Endothelial cell of umbilical vein (primary cell): ENCODE results near the gene CLEC17A. TPM values are rescaled to one million over a fixed set of nuclear protein-coding genes. Genes with fewer than 3 reads are reported as not detected.

Source experiments
- BruUV-seq: library from RNA; stranded (reverse); fragments of 400-500 nt; replicated peaks from 2 replicates; lab custom pipeline; 2021; lab: Mats Ljungman, UMichigan
- CTCF ChIA-PET: fragments of 300-600, 350-600 bp; sonication (Branson Sonifier 250); formaldehyde crosslinking; loops from one replicate; lab custom pipeline; 2021; ENCODE audit warnings: antibody characterized with exemption, inconsistent platforms; lab: Charles Lee
- POLR2A ChIA-PET: fragments of 300-600, 350-600 bp; sonication (Branson Sonifier 250); formaldehyde crosslinking; loops from one replicate; lab custom pipeline; 2021; ENCODE audit warnings: antibody characterized with exemption, inconsistent platforms; lab: Charles Lee
- DNase-seq: peaks from one replicate; pipeline ENCODE4 v3.0.0-alpha.2; 2011; ENCODE audit warnings: low read depth, low spot score
- FAIRE-seq: peaks from 2 replicates; lab custom pipeline; 2011; peaks lifted over from hg19 to GRCh38; lab: Jason Lieb, UNC
- H2AFZ ChIP-seq: 2 replicates; pipeline ENCODE4 v1.6.0; 2012; ENCODE audit warnings: low read depth, low read length, control low read depth, inconsistent platforms
- H3K27ac ChIP-seq: 2 replicates; pipeline ENCODE4 v1.5.1; 2011; ENCODE audit warnings: low read depth, mild to moderate bottlenecking, control low read depth, low read length, moderate library complexity; ENCODE audit not compliant: insufficient read depth
- H3K27me3 ChIP-seq, 2 experiments: 2 replicates each; pipeline versions ENCODE4 v1.6.0 to v1.6.1; 2011; ENCODE audit warnings: low read length in 2 of 2, mixed read lengths in 1 of 2; ENCODE audit not compliant: control insufficient read depth in 2 of 2, insufficient read depth in 2 of 2
- H3K36me3 ChIP-seq, 2 experiments: 2 replicates in 1 of 2; 3 replicates in 1 of 2; pipeline ENCODE4 v1.5.1; 2011; ENCODE audit warnings: low read length in 2 of 2, mild to moderate bottlenecking in 1 of 2, moderate library complexity in 1 of 2; ENCODE audit not compliant: control insufficient read depth in 2 of 2, insufficient read depth in 2 of 2; ENCODE audit errors: extremely low read depth in 1 of 2
- H3K4me1 ChIP-seq: 3 replicates; pipeline ENCODE4 v1.5.1; 2011; ENCODE audit warnings: mild to moderate bottlenecking, low read length; ENCODE audit not compliant: control insufficient read depth, insufficient read depth; ENCODE audit errors: extremely low read depth
- H3K4me2 ChIP-seq: 2 replicates; pipeline ENCODE4 v1.6.1; 2011; ENCODE audit warnings: low read length, control low read depth, mixed read lengths; ENCODE audit not compliant: insufficient read depth
- H3K4me3 ChIP-seq, 3 experiments: fragments of 200-600 bp in 1 of 3; sonication (generic), shearing (Covaris generic) in 1 of 3; replicated peaks in 1 of 3; 2 replicates each; pipeline ENCODE4 v1.5.1; 2011 to 2016; ENCODE audit warnings: control low read depth in 3 of 3, low read length in 3 of 3, mild to moderate bottlenecking in 2 of 3, inconsistent platforms in 1 of 3, low read depth in 1 of 3, moderate library complexity in 1 of 3; ENCODE audit not compliant: insufficient read depth in 1 of 3
- H3K79me2 ChIP-seq: 2 replicates; pipeline ENCODE4 v1.6.0; 2012; ENCODE audit warnings: low read length, inconsistent platforms; ENCODE audit not compliant: control insufficient read depth, insufficient read depth
- H3K9ac ChIP-seq: replicated peaks from 2 replicates; pipeline ENCODE3; 2011; ENCODE audit warnings: low read length, control low read depth; ENCODE audit not compliant: insufficient read depth; ENCODE audit errors: extremely low read depth
- H3K9me1 ChIP-seq: replicated peaks from 3 replicates; pipeline ENCODE4 v1.6.0; 2011; ENCODE audit warnings: mild to moderate bottlenecking, low read length; ENCODE audit not compliant: control insufficient read depth, insufficient read depth; ENCODE audit errors: extremely low read depth
- H3K9me3 ChIP-seq: replicated peaks from 2 replicates; pipeline ENCODE4 v1.5.1; 2012; ENCODE audit warnings: low read length, inconsistent platforms; ENCODE audit not compliant: control insufficient read depth, insufficient read depth
- H4K20me1 ChIP-seq: replicated peaks from 2 replicates; pipeline ENCODE3; 2011; ENCODE audit warnings: mild to moderate bottlenecking, low read length; ENCODE audit not compliant: control insufficient read depth, insufficient read depth; ENCODE audit errors: extremely low read depth
- FOS ChIP-seq: IDR thresholded peaks from 2 replicates; pipeline ENCODE4 v1.6.1; 2011; ENCODE audit warnings: mild to moderate bottlenecking, low read length, moderate library complexity, borderline replicate concordance; ENCODE audit not compliant: insufficient read depth
- JUN ChIP-seq: IDR thresholded peaks from 2 replicates; pipeline ENCODE4 v1.6.1; 2011; ENCODE audit warnings: borderline replicate concordance, low read depth; ENCODE audit not compliant: insufficient read length, insufficient read depth
- MYC ChIP-seq: IDR thresholded peaks from one replicate; pipeline ENCODE4 v1.6.1; 2011; ENCODE audit warnings: mild to moderate bottlenecking, low read depth, low read length
- POLR2AphosphoS5 ChIP-seq: IDR thresholded peaks from 2 replicates; pipeline ENCODE4 v1.6.1; 2012; ENCODE audit warnings: low read depth, mild to moderate bottlenecking, control low read depth, low read length, moderate library complexity; ENCODE audit not compliant: insufficient read depth
- dilution Hi-C: fragments of 300-500 bp; cut with MboI; formaldehyde crosslinking; loops from one replicate; pipeline ENCODE4 v1.15.0; 2019; ENCODE audit warnings: low sequenced_read_pairs; ENCODE audit not compliant: extremely low pct_ligation_motif_present
- intact Hi-C: fragments of 100-400 bp; cut with micrococcal nuclease; formaldehyde crosslinking; loops from one replicate; pipeline ENCODE4 v1.10.0; 2022
- polyA plus RNA-seq, 4 experiments: library from polyadenylated mRNA; depleted of rRNA in 3 of 4; stranded (reverse) in 3 of 4; unstranded in 1 of 4; fragments of >200 nt; gene quantifications; 2 replicates each; pipeline versions ENCODE4 v1.2.1 to v1.2.3, GENCODE V29; 2011 to 2012; ENCODE audit warnings: missing spikeins in 1 of 4
- total RNA-seq: library from RNA; stranded (reverse); gene quantifications from 2 replicates; pipeline ENCODE4 v1.2.3, GENCODE V29; 2021
- TF ChIP-seq, protein P1 (sequence below): IDR thresholded peaks from 2 replicates; pipeline ENCODE4 v1.6.1; 2011; ENCODE audit not compliant: insufficient read depth, insufficient read length
- TF ChIP-seq, protein P2 (sequence below), 2 donors: IDR thresholded peaks; 1 replicate in 1 of 2; 2 replicates in 1 of 2; pipeline ENCODE4 v1.5.1; 2011; ENCODE audit warnings: low read length in 2 of 2, mild to moderate bottlenecking in 2 of 2, moderate library complexity in 2 of 2, control low read depth in 1 of 2, inconsistent platforms in 1 of 2, low read depth in 1 of 2; ENCODE audit not compliant: insufficient read depth in 1 of 2; ENCODE audit errors: extremely low read depth in 1 of 2

Gene CLEC17A
- total and polyA plus RNA-seq, 2 donors (not counting 3 experiments of a cell fraction or from before 2014, with no cell fraction given), result 0.07 TPM; not detected in 1

DNA sequence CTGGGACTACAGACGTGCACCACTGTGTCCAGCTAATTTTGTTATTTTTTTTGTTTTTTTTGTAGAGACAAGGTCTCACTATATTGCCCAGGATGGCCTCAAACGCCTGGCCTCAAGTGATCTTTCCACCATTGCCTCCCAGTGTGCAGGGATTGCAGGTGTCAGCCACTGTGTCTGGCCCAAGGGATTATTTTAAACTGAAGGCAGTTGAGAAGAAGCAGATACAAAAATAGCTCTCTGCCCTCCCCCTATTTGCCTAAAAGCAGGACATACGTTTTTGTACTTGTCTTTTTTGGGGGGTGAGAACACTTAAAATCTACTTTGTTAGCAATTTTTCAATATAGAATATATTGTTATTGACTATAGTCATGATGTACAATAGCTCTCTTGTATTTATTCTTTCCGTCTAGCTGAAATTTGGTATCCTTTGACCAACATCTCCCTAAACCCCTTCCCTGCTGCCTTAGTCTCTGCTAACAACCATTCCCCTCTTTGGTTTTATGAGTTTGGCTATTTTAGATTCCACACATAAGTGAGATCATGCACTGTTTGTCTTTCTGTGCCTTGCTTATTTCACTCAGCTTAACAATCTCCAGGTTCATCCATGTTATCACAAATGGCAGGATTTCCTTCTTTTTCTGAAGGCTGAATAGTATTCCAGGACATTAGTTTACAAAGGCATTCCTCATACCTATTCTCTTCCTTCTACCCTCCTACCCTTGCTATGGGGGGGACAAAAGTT lies 56.8 kb downstream of the CLEC17A start:
- CTCF ChIA-PET, result no interaction called here
- Histone ChIP-seq H3K9ac (no peak overlapping the region), H3K4me1 (no peaks in the 10 kb centered on the region), H3K4me3 (no peak overlapping the region), H3K4me2 (no peak overlapping the region), H4K20me1 (no peaks in the 10 kb centered on the region), H2AFZ (no peak overlapping the region), H3K27me3 (no peaks in the 10 kb centered on the region), H3K9me1 (no peaks in the 10 kb centered on the region), H3K79me2 (no peaks in the 10 kb centered on the region), H3K36me3 (no peaks in the 10 kb centered on the region), H3K27ac (no peak overlapping the region), H3K9me3 (peaks cover 3% of the 10 kb centered on the region)
- FAIRE-seq (no peak), DNase-seq (no peak)
- TF ChIP-seq MYC, result no peak
- TF ChIP-seq, protein P1, sequence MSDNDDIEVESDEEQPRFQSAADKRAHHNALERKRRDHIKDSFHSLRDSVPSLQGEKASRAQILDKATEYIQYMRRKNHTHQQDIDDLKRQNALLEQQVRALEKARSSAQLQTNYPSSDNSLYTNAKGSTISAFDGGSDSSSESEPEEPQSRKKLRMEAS, result no peak
- TF ChIP-seq JUN, result no peak
- TF ChIP-seq, protein P2, sequence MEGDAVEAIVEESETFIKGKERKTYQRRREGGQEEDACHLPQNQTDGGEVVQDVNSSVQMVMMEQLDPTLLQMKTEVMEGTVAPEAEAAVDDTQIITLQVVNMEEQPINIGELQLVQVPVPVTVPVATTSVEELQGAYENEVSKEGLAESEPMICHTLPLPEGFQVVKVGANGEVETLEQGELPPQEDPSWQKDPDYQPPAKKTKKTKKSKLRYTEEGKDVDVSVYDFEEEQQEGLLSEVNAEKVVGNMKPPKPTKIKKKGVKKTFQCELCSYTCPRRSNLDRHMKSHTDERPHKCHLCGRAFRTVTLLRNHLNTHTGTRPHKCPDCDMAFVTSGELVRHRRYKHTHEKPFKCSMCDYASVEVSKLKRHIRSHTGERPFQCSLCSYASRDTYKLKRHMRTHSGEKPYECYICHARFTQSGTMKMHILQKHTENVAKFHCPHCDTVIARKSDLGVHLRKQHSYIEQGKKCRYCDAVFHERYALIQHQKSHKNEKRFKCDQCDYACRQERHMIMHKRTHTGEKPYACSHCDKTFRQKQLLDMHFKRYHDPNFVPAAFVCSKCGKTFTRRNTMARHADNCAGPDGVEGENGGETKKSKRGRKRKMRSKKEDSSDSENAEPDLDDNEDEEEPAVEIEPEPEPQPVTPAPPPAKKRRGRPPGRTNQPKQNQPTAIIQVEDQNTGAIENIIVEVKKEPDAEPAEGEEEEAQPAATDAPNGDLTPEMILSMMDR (IDR thresholded peaks at IDR 0.05; ENCODE audit: extremely low read depth in 1 of 2, insufficient read depth in 1 of 2, low read depth in 1 of 2, low read length in 2 of 2), result no peak
- dilution Hi-C loops, result no loop called here
- intact Hi-C loops, result no loop called here
- no TSS peak for BruUV-seq
- POLR2A ChIA-PET, result no interaction called here

DNA sequence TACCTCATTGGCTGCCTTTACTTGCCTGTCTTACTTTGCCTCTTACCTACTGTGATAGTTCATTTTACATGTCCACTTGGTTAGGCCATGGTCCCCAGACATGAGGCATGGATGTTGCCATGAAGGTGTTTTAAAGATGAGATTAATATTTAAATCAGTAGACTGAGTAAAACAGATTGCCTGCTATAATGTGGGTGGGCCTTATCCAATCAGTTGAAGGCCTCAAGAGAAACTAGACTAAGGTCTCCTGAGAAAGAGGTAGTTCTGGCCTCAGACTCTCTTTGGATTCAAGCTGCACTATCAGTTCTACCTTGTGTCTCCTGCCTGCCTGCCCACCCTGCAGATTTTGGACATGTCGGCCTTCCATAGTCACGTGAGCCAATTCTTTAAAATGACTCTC lies 65.6 kb downstream of the CLEC17A start:
- Histone ChIP-seq H3K4me3 (no peak overlapping the region), H3K9me1 (no peaks in the 10 kb centered on the region), H3K27ac (no peak overlapping the region), H3K9ac (no peak overlapping the region), H4K20me1 (no peaks in the 10 kb centered on the region), H3K27me3 (no peaks in the 10 kb centered on the region), H3K79me2 (no peaks in the 10 kb centered on the region), H3K9me3 (no peaks in the 10 kb centered on the region), H3K4me2 (no peak overlapping the region), H3K36me3 (no peaks in the 10 kb centered on the region), H3K4me1 (no peaks in the 10 kb centered on the region), H2AFZ (no peak overlapping the region)
- no TSS peak for BruUV-seq
- TF ChIP-seq FOS (no peak), POLR2AphosphoS5 (no peak)
- FAIRE-seq, result no peak
- DNase-seq, result no peak
- intact Hi-C loops, result no loop called here
- POLR2A ChIA-PET, result no interaction called here
- dilution Hi-C loops, result no loop called here
- CTCF ChIA-PET, result no interaction called here
